ENCODE results near the gene SPAG16.
"Not testable (repeated sequence)": the region's sequence is repeated elsewhere in the genome, so short reads cannot be mapped to it uniquely, and the experiment has no call there.

Gene SPAG16

DNA sequence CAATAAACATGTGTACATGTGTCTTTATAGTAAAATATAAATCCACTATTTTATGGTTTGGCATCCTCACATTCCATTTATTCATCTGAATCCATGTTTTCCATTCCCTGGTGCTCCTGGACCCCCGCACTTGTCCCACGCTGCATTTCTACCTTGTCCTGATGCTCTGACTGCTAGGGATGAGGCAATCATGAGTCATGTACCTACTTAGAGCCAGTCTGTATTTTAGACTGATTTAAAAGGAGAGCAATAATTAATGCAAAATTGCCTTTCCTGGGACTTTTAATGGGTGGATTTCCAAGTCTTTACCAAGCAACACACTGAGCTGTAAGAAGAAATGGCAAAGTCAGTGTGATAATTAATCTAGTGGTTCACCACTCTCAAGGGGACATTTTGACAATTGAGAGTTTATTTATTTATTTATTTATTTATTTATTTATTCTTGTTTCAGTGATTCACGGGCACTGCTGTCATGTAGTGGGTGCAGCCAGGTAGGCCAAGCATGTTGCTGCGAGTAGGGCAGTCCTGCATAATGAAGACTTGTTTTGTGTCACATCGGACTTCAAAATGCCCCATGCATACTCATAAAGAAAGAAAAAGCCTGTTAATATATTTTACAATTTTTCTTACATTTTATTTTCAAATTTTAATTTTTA is 707.3 kb downstream of the SPAG16 start:
- ATAC-seq (ENCODE audit: low read depth): no peak
- no peak for DNase-seq (ENCODE audit: low spot score in 2 of 2)
- no peak overlapping the region for H3K4me3 Mint-ChIP-seq
- no peak overlapping the region for H3K27ac Mint-ChIP-seq
- H3K9me3 Mint-ChIP-seq: peaks cover 2% of the 10 kb centered on the region
- H3K27me3 Mint-ChIP-seq: no peaks in the 10 kb centered on the region
- H3K36me3 Mint-ChIP-seq: no peaks in the 10 kb centered on the region
- H3K4me1 Mint-ChIP-seq: no peaks in the 10 kb centered on the region

DNA sequence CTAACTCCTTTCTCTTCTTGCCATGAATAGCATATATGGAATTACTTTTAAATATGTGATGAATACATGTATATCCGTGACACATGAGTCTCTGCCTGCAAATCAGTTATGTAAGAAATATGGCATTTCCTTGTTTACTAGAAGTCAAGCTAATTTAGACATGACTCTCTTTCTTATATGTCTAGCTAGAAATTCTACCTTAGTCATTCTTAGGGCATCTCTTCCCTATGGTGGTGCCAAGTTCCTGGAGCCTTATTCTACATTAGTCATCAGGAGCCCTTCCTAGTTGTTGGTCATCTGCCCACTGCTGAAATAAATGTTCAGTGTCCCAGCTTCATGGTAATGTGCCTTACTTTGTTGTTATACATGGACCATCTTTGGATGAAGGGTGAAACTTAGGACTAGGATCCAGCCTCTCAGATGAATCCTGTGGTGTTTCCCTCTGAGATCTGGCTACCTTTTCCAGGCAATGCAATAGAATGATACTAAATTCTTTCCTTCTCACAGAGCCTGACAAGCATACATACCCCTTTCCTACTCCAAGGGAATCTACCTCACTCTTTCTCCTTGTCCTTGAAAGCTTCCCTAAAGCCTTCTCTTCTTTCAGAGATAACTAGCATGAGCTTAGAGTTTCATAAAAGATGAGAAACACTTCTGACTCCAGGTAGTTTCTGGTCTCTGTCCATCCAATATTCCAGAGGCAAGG is 711.3 kb downstream of the SPAG16 start:
- H3K4me3 Mint-ChIP-seq: no peak overlapping the region
- no peaks in the 10 kb centered on the region for H3K4me1 Mint-ChIP-seq
- no peak for DNase-seq (ENCODE audit: low spot score in 2 of 2)
- no peaks in the 10 kb centered on the region for H3K36me3 Mint-ChIP-seq
- no peak for ATAC-seq (ENCODE audit: low read depth)
- H3K27me3 Mint-ChIP-seq: no peaks in the 10 kb centered on the region
- H3K27ac Mint-ChIP-seq: no peak overlapping the region
- peaks cover 2% of the 10 kb centered on the region for H3K9me3 Mint-ChIP-seq

GRCh38 chr2:213998976-213999375 is 714.7 kb downstream of the SPAG16 start:
- not testable (repeated sequence) for H3K27ac Mint-ChIP-seq; H3K4me1 Mint-ChIP-seq; ATAC-seq (ENCODE audit: low read depth); H3K27me3 Mint-ChIP-seq; H3K9me3 Mint-ChIP-seq; H3K36me3 Mint-ChIP-seq; DNase-seq (ENCODE audit: low spot score in 2 of 2); H3K4me3 Mint-ChIP-seq

- no peaks in the 10 kb centered on the region for H3K27me3 Mint-ChIP-seq
- H3K4me3 Mint-ChIP-seq: no peak overlapping the region
- DNase-seq (ENCODE audit: low spot score in 2 of 2) (no peak), ATAC-seq (ENCODE audit: low read depth) (no peak)
- H3K27ac Mint-ChIP-seq: no peak overlapping the region
- no peaks in the 10 kb centered on the region for H3K36me3 Mint-ChIP-seq
- H3K9me3 Mint-ChIP-seq: peaks cover 10% of the 10 kb centered on the region
- H3K4me1 Mint-ChIP-seq: no peaks in the 10 kb centered on the region
Observed at GRCh38 chr2:214004463-214004862, 720.2 kb downstream of the SPAG16 start.

DNA sequence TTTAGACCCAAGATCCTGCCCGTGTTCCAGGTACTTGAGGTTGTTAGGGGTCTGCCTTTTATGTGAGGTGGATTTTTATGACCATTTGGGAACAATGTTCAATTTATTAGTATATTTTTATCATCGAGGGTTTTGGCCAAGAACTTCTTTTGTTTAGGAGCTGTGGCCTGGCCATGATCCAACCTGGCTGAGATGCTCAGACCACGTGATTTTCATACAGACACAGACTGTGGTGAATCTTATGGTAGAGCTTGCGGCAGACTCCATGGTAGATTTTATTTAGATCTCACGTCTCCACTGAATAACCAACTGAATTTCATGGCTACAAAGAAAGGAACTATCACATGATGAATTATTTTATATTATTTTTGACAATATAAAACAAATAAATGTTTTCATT is 721.1 kb downstream of the SPAG16 start:
- Mint-ChIP-seq H3K4me3 (no peak overlapping the region), H3K27me3 (no peaks in the 10 kb centered on the region)

GRCh38 chr2:214006601-214007000 is 722.3 kb downstream of the SPAG16 start:
- Mint-ChIP-seq H3K4me1 (no peaks in the 10 kb centered on the region), H3K9me3 (peaks cover 11% of the 10 kb centered on the region), H3K4me3 (no peak overlapping the region), H3K27me3 (no peaks in the 10 kb centered on the region), H3K36me3 (no peaks in the 10 kb centered on the region), H3K27ac (no peak overlapping the region)
- ATAC-seq (ENCODE audit: low read depth) (no peak), DNase-seq (ENCODE audit: low spot score in 2 of 2) (no peak)

More for the DNA sequence above, 721.1 kb downstream of the SPAG16 start:
- peaks cover 11% of the 10 kb centered on the region for H3K9me3 Mint-ChIP-seq
- no peak overlapping the region for H3K27ac Mint-ChIP-seq
- ATAC-seq (ENCODE audit: low read depth) (no peak), DNase-seq (ENCODE audit: low spot score in 2 of 2) (no peak)
- no peaks in the 10 kb centered on the region for H3K36me3 Mint-ChIP-seq
- no peaks in the 10 kb centered on the region for H3K4me1 Mint-ChIP-seq

DNA sequence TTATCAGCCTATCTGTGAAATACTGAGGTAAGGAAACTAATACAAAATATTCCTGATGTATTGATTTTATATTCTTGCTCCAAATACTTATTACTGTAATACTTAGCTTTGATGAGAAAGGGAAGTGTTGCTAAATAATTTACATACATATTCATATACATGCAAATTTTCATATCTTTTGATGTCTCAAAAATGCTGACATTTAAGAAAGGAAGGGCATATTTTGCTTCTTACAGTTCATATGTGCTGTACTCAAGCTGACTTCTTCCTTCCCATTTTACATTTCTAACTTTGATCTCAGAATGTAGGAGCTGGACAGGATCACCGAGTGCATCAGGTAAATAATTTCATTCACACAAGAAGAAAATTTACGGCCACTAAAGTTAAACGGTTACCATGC is 727.4 kb downstream of the SPAG16 start:
- no peaks in the 10 kb centered on the region for H3K4me1 Mint-ChIP-seq
- H3K9me3 Mint-ChIP-seq: peaks cover 13% of the 10 kb centered on the region
- ATAC-seq (ENCODE audit: low read depth) (no peak), DNase-seq (ENCODE audit: low spot score in 2 of 2) (no peak)
- no peaks in the 10 kb centered on the region for H3K36me3 Mint-ChIP-seq
- no peak overlapping the region for H3K4me3 Mint-ChIP-seq
- H3K27ac Mint-ChIP-seq: no peak overlapping the region
- no peaks in the 10 kb centered on the region for H3K27me3 Mint-ChIP-seq

DNA sequence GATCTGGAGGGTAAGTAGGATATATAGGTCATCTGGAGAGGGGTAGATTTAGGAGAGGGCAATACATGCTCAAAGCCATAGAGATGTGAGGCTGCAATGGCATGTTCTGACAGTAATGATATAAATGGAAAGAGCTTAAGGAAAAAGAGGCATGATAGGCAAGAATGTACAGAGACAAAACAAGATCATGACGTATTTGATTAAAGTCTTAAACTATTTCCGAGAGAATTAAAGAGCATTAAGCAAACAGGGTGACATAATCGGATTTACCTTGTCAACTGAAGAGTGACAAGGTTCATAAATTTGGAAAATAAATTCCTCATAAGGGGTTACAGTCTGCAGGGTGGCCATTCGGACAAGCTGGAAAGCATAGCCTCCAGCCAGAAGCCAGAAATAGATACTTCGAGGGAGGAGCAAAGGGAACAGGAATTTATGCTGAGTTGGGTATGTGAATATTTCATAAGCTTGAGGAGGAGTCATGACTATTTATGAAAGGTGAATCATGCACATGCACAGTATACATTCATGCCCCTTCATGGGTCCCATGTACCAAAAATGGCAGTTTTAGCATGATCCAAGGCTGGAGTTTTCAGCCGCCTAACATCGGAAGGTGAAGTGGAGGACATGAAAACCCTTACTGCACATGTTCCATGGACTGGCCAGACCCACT is 730.4 kb downstream of the SPAG16 start:
- Mint-ChIP-seq H3K36me3 (no peaks in the 10 kb centered on the region), H3K4me3 (no peak overlapping the region), H3K27me3 (no peaks in the 10 kb centered on the region), H3K27ac (no peak overlapping the region), H3K4me1 (no peaks in the 10 kb centered on the region), H3K9me3 (peaks cover 6% of the 10 kb centered on the region)
- DNase-seq (ENCODE audit: low spot score in 2 of 2) (no peak), ATAC-seq (ENCODE audit: low read depth) (no peak)

DNA sequence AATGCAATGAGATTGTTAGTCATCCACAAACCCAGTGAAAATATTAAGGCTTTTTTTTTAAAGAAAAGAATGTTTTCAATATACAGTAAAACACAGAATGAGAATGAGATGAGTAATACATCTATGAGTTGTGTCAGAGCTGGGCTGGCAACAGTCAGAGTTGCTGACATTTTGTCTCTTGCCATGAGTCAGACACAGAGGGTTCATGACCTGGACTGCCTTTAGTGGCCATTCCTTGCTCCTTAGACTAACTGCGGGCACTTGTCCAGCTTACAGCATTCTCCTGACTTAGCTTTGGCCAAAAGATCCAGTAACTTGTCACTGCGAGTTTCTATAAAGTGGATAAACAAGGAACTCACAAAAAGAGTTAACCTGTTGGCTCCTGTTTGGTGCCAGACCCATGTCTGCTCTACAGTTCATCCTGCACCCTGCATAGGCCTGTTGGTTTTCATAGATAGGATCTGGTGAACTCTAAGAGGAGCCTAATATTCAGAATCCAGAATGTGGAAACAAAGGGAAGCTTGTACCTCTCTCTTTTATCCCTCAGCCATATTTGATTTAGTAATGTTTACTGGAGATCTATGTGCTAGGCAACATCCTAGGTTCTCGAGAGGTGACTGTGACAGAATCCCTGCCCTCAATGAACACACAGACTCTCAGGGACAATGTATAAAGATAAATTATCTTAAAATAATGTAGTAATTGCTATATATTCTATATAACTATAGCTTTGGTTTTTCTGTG is 735.1 kb downstream of the SPAG16 start:
- Mint-ChIP-seq H3K4me3 (no peak overlapping the region), H3K9me3 (peaks cover 4% of the 10 kb centered on the region), H3K27me3 (no peaks in the 10 kb centered on the region), H3K27ac (no peak overlapping the region), H3K4me1 (no peaks in the 10 kb centered on the region), H3K36me3 (no peaks in the 10 kb centered on the region)
- no peak for ATAC-seq (ENCODE audit: low read depth)
- DNase-seq (ENCODE audit: low spot score in 2 of 2): no peak

DNA sequence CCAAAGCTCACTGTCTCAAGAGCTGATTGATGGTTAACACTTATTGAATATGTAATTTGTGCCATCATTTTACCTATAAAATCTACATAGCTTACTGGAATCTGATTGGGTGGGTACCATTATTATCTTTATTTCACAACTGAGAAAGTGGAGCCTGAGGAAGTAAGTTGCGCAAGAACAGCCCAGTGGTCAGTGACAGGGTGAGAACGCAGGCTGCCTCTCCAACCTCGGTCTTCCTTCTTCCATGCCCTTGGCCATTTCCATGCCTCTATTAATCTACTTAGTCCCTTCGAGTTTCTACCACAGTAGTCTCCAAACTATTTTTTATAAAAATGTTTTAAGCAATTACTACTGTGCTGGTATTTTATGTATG is 735.7 kb downstream of the SPAG16 start:
- ATAC-seq (ENCODE audit: low read depth) (no peak), DNase-seq (ENCODE audit: low spot score in 2 of 2) (no peak)
- H3K27me3 Mint-ChIP-seq: no peaks in the 10 kb centered on the region
- H3K36me3 Mint-ChIP-seq: no peaks in the 10 kb centered on the region
- H3K27ac Mint-ChIP-seq: no peak overlapping the region
- no peak overlapping the region for H3K4me3 Mint-ChIP-seq
- H3K9me3 Mint-ChIP-seq: peaks cover 2% of the 10 kb centered on the region
- no peaks in the 10 kb centered on the region for H3K4me1 Mint-ChIP-seq

DNA sequence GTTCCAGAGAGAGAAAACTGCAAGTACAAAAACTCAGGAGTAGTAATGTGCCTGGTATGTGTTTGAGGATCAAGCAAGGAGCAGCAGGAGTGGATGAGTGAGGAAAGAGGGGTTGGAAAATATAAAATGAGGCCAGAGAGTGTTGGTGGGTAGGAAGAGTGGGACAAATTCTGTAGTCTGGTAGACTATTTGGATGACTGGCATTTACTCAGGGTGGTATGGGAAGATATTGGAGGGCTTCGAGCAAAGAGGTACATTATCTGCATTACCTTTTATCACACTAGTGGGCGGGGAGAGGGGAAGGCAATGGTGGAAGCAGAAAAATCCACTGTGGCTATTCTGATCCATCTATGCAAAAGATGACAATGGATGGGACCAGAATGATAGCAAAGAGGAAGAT is 744.9 kb downstream of the SPAG16 start:
- no peaks in the 10 kb centered on the region for H3K27me3 Mint-ChIP-seq
- ATAC-seq (ENCODE audit: low read depth) (no peak), DNase-seq (ENCODE audit: low spot score in 2 of 2) (no peak)
- H3K4me1 Mint-ChIP-seq: no peaks in the 10 kb centered on the region
- H3K4me3 Mint-ChIP-seq: no peak overlapping the region
- H3K27ac Mint-ChIP-seq: no peak overlapping the region
- peaks cover 1% of the 10 kb centered on the region for H3K9me3 Mint-ChIP-seq
- H3K36me3 Mint-ChIP-seq: peaks cover 1% of the 10 kb centered on the region

DNA sequence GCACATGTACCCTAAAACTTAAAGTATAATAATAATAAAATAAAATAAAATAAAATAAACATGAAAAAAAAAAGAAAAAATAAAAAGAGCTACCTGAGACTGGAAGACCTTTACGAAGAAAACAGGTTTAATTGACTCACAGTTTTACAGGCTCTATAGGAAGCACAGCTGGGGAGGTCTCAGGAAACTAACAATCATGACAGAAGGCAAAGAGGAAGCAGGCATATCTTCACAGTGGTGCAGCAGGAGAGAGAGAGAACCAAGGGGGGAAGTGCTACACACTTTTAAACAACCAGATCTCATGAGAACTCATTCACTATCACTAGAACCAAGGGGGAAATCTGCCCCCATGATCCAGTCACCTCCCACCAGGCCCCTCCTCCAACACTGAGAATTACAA is 747.3 kb downstream of the SPAG16 start:
- Mint-ChIP-seq H3K27ac (no peak overlapping the region), H3K27me3 (no peaks in the 10 kb centered on the region), H3K4me3 (no peak overlapping the region), H3K4me1 (no peaks in the 10 kb centered on the region), H3K9me3 (peaks cover 1% of the 10 kb centered on the region), H3K36me3 (peaks cover 1% of the 10 kb centered on the region)
- ATAC-seq (ENCODE audit: low read depth) (no peak), DNase-seq (ENCODE audit: low spot score in 2 of 2) (no peak)

GRCh38 chr2:214034417-214034816 is 750.2 kb downstream of the SPAG16 start:
- H3K27ac Mint-ChIP-seq: no peak overlapping the region
- no peaks in the 10 kb centered on the region for H3K4me1 Mint-ChIP-seq
- no peaks in the 10 kb centered on the region for H3K27me3 Mint-ChIP-seq
- no peak for ATAC-seq (ENCODE audit: low read depth)
- DNase-seq (ENCODE audit: low spot score in 2 of 2): no peak
- H3K9me3 Mint-ChIP-seq: peaks cover 1% of the 10 kb centered on the region
- H3K4me3 Mint-ChIP-seq: no peak overlapping the region
- H3K36me3 Mint-ChIP-seq: peaks cover 1% of the 10 kb centered on the region

All from memory B cell (primary cell).